ENCODE measurements around the gene BTRC.
"Not testable (repeated sequence)": the region's sequence is repeated elsewhere in the genome, so short reads cannot be mapped to it uniquely, and the experiment has no call there.

The BTRC gene

DNA sequence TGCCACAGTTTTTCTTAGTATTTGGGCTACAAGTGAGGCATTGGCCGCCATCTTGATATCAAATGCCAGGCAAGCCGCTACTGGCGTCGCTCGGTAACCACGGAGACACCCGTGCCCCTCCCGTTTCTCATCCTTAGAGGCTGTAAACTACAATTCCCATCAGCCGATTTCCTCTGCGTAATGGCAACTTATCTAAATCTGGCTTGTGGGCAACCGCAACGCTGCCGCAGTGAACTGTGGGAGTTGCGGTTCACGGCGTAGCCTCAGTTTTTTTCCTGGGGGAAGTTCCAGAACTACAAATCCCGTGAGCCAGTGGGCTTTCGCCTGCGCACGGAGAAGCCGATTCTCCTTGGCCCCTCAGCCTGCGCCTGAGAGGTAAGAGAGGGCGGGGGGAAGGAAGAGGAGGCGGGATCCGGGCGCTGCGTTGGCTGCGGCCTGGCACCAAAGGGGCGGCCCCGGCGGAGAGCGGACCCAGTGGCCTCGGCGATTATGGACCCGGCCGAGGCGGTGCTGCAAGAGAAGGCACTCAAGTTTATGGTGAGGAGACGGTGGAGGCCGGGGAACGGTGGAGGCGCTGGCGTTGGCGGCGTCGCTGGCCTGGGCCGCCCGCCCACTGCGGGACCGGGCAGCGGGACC lies at the start of gene BTRC:
Gene BTRC (plus strand): TSS at position 474 of the 636 bp plus-strand sequence. CDS start 16 bp downstream, at position 490.
- DNase-seq (ENCODE audit: low read depth in 2 of 2): peak; percentile 86 to 92

DNA sequence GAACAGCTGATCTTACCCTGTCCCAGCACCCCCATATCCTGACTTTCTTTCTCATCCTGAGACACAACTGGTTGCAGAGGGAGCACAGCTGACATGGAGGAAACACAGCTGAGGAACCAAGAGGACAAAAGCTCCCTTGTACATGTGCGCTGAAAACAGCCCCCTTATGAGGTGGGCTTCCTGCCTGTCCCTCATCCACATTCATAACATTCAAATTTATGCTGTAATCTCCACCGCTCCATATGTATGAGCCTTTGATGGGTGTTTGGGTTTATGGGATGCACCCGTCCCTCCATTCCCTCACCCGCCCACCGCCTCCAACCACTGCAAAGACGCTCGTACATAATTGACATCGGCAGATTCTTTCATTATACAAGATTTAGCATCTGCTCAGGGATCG lies 49.6 kb upstream of the BTRC start:
- DNase-seq (ENCODE audit: low read depth in 2 of 2): no peak

DNA sequence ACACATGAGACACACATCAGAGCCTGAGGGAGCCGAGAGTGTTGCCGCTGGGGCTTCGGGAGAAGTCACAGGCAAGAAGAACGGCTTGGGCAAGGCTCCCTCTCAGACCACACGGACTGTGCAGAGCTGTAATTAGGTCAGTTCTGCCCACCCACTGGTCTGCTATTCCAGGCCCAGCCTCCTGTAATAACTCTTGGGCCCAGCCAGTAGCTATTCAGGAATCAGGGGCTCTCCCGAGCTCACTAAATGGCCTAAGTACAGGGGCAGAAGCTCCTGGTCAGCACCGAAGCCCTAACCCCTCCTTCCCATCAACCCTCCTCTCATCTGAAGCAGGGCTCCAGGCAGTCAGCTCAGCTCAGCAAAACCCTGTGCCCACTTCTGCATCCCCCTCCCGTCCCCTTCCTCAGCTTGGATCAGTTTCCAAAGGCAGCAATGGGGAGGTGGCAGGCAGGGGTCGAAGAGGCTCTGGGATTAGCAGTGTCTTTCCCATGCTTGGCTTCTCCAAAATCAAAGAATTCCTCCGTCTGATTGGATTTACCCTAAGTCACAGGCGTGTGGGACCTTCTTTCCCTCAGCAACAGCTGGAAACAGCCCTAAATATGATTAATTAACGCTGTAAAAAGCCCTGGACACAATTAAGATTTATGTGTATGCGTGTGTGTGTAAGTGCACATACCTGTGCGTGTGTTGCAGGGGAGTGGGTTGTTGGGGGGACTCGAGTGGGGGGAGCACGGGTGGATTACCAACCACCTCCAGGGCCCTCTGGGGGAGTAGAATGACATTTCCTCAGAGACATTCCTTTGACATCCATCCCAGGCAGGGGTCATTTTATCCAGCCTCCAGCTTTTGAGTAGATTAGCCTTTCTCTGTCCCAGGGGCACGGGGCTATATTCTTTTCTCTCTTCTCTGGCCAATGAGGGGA lies 48.4 kb upstream of the BTRC start:
- no peak for DNase-seq (ENCODE audit: low read depth in 2 of 2)

DNA sequence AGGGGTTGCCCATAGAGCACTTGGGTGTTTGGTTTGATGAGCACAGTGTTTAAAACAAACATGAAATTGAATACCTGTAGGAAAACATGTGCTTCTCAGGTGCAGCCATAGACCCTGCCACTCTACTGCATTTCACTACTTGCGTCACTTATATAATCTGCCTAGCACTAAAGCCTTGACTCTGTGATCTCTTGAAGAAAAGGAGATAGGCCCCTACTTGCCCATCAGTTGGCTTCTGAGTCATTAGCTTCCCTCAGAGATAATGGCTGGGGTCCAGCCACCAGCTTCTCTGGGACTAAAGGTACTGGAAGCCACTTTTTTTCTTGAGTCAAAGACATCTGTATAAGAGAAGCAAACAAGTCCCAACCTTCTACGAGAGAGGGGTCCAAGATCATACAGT lies 45.9 kb upstream of the BTRC start:
- no peak for DNase-seq (ENCODE audit: low read depth in 2 of 2)

DNA sequence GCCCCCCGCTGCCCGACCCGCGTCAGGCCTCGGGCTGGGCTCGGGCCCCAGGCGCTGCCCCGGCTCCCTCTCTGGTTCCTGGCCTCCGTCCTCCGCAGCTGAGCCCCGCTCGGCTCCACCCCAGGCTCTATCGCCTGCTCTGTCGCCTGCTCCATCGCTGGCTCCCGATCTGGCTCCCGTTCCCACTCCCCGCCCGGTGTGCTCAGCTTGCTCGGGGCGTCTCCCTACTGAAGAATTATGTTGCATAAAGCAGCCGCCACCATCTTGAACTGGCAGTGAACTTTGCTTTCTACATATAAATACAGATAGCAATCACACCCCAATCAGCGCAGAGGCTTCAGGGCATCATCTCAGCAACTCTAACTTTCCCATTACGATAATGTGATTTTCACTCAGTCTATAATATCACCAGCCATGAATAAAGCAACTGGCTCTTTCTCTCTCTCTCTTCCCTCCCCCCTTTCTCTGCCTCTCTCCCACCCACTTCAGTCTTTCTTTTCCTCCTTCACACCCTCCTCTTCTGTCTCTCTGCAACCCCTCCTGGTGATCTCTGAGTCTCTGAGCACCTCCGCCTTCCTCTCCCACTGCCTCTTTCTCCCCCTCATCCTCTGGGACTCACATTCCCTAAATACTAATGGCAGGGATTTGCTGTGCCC lies 43.3 kb upstream of the BTRC start:
- no peak for DNase-seq (ENCODE audit: low read depth in 2 of 2)

DNA sequence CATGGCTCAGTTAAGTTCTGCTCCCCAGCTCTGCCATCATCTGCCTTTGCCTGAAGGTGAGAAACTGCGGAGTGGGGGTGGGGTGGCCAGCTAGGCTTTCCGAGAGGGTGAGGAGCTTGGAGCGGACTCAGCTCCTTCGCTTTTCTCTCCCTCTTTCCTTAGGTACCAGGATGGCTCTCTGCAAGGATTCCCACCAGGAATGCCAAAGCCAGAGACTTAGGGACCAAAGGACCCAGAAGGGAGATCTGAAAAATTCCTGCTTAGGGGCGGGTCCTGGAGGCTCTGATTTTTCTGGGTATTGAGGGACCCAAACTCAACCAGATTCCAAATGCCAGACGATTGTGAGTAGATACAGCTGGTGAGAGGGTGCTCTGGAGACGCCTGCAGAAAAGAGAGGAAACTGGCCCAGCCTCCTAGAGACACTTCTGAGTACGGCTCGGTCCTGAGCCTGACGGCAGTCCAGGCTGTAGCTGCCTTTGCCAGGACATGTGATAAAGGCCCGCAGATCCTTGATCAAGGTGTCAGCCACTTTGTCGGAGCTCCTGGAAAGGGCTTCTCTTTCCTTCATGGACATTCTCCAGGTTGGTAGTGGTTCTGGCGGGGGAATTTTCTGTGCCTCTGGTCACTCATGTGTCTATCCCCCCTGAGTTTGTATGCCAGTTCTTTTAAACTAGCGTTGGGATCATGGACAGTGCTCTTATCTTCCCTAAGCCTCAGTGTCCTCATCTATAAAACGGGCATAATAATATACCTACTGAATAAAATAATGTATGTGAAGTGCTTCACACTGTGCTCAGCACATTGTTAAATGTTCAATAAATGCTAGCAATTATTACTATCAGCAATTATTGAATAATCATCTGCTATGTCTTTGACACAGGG lies 42.5 kb upstream of the BTRC start:
- DNase-seq (ENCODE audit: low read depth in 2 of 2): no peak

DNA sequence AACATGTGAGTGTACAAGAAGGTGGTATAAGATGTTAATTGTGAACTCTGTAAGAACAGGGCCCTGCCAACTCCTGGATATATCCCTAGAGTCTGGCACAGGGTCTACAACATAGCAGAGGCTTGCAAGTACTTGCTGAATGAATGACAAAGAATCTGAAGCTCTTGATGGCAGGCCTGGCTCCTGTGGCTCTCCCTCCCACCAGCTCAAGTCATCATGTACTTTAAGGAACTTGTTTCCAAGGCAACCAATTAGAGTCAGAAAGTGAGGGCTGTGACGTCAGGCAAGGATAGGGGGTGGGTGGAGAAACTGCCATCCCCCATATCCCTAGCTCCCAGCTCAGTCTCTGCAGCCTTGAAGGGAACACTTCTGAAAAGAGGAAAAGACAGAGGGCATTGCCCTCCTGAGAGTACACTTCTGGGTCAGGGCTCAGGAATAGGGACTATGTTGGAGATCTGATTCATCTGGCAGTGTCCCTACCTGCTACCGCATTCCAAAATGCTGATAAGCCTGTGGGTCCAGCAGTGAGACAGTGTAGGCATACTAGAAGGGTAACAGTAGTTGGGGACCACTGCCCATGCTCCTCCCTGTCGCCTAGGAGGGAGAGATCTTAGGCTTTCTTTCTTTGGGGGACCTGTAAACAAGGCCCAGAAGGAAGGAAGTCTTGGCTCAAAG lies 34.6 kb upstream of the BTRC start:
- DNase-seq (ENCODE audit: low read depth in 2 of 2): no peak

DNA sequence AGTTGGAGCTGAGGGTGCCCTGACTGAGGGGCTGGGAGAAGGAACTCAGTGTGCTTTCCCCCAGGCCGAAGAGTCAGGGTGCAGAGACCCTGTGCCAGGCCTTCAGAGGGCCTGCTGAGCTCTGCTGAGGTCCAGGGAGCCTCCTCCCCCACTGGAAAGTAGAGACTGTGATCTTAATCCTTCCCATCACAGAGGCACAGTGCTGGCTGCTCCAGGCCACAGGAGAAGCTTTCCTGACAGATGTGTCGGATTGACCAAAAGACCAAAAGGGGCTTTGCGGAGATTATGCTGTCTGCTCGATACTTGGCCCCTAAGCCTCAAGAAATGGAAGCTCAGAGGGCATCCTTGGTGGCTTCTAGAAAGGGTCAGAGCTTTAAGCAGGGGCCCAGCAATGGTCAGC lies 32.9 kb upstream of the BTRC start:
- DNase-seq (ENCODE audit: low read depth in 2 of 2): no peak

DNA sequence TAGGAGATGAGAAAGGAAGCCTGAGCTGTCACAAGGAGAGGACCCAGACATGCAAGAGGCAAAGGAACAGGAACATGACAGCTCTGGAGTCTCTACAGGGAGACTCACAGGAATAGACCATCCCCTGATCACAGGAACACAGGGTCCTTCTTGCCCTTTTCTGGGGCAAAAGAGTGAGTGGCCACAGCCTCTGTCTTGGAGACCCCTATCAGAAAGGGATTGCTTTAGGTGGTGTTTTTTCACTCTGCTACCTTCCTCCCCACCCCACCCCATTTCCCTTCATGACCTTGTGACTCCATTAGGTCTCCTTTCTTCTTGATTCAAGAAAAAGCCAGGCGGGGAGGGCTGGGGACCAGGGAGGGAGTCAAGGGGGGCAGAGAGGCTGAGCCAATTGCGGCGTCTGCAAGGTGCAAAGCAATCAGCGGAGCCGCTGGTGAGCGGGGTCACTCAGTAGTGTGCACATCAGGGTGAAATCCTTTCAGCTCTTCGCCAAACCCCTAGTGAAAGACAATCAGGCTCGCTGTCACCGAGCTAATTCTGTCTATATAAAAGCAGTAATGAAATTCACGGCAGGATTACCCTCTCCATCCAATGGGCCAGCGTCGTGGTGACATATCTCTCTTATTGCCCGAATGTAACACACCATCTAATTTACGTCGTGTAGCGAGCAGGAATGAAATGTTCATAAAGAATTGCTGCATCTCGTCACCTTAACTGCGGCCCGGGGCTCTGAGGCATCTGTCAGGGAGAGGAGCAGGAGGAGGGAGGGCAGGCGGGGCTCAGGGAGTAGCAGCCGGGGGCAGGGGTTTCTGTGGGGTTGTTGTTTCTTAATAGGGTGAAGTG lies 31.5 kb upstream of the BTRC start:
- DNase-seq (ENCODE audit: low read depth in 2 of 2): no peak

DNA sequence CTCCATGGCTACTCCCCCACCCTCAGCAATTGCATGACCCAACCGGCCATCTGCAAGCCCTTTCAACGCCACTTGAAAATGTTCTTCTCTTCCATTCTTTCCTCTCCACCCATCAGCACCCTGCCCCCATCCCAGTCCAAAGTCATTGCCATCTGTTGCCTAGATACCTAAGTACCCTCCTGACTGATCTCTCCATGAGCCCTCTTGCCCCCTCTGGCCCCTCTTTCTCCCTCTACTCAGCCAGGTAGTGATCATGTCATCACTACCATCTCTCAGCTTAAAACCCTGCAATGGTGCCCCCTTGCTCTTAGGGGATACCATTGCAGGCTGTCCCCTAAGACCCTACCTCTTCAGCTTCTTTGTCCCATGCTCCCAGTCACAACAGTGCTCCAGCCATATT lies 30.5 kb upstream of the BTRC start:
- DNase-seq (ENCODE audit: low read depth in 2 of 2): no peak

DNA sequence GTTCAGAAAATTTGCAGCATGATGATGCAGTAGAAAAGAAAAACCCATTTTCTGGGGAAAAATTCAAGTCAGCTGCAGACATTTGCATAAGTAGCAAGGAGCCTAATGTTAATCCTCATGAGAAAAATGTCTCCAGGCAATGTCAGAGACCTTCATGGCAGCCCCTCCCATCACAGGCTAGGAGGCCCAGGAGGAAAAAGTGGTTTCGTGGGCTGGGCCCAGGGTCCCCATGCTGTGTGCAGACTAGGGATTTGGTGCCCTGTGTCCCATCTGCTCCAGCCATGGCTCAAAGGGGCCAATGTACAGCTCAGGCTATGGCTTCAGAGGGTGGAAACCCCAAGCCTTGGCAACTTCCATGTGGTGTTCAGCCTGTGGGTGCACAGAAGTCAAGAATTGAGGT lies 26.5 kb upstream of the BTRC start:
- DNase-seq (ENCODE audit: low read depth in 2 of 2): not testable (repeated sequence)

DNA sequence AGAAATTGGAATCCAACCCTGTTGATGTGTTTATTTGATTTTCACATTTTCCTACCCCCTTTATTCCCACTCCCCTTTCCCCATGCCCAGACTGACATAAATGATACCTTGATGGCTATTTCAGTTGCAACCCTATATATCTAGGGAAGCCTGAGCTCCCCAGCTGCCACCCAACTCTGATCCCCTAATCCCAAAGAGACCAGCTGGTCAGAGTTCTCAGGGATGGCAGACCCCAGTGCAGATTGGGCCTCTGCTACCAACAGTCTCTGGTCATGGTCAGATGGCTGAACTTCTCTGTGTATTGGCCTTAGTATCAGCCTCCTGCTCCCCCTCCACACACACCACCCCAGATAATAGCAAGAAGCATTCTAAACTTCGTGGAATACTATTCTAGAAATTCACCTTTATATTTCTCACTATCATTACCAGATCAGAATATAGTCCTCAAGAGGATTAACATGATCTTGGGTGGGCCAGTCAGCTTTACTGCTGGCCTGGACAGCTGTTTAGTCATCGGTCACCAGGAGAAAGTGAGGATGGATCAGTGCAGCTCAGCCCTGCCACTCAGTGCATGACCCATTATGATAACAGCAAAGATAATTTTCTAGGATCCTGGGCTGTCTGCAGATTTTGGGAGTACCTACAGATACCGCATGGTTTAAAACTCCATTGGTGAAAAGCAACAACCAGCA lies 24.5 kb upstream of the BTRC start:
- no peak for DNase-seq (ENCODE audit: low read depth in 2 of 2)

DNA sequence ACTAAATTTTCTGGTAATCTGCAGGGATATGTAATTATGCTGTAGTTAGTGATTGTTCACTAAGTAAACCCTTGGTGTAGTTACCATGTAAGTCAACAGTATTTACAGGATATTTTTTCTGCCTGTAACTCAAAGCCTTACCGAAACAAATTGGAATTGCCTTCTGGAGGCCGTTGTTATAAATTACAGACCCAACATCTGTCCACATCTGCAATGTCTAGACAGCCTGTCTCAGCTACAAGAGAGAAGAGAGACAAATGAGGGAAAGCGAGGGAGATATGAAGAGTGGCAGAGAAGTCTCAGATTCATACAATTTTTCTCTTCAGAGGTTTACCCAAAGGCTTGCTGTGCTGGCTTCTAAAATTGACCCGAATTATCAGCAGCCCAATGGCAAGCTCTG lies 23.7 kb upstream of the BTRC start:
- DNase-seq (ENCODE audit: low read depth in 2 of 2): no peak

DNA sequence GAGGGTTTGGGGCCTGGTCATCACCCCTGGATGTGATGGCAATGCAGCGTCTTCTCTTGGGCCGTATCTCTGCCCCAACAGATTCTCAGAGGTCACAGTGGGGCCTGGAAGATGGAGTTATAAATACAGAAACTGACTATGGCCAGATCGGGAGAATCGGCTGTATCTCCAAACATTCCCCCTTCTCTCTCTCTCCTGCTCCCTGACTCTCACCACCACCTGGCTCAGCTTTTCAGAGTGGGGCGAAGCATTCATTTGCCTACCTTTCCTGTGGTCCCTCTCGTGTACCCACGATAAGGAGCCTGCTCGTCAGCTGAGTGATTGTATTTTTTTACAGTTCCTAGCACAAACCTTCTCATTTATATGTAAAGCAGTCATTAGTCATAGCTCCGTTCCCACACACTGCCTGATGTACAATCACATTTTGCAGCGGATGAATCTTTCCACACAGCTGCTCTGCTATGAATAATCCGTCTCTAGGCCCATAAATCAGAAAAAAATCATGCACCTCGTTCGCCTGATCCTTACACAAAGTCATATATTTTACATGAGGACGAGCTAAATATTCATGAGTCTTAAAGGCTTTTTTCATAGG lies 23.2 kb upstream of the BTRC start:
- no peak for DNase-seq (ENCODE audit: low read depth in 2 of 2)

DNA sequence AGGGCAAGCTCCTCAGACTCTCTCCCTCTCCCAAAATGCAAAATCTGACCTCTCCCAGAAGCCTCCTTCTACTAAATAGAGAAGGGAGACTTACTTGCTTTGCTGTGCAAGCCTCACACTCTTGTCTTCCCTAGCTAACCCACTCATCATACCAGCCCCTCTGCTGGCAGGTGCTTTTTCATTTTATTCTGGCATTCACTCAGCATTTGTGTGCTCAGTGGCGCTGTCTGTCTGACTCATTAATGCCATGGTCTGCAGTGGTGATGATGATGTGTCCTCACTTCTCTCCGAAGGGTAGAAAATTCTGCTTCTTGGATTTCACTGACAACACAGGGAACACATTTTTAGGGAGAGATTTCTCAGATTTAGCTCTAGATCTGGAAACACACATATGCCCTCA lies 22.0 kb upstream of the BTRC start:
- no peak for DNase-seq (ENCODE audit: low read depth in 2 of 2)

DNA sequence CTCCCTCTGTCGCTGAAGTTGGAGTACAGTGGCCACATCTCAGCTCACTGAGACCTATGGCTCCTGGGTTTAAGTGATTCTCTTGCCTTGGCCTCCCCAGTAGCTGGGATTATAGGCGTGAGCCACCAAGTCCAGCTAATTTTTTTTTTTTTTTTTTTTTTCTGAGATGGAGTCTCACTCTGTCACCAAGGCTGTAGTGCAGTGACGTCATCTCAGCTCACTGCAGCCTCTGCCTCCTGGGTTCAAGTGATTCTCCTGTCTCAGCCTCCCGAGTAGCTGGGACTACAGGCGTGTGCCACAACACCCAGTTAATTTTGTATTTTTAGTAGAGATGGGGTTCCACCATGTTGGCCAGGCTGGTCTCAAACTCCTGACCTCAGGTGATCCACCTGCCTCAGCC lies 19.7 kb upstream of the BTRC start:
- DNase-seq (ENCODE audit: low read depth in 2 of 2): not testable (repeated sequence)

DNA sequence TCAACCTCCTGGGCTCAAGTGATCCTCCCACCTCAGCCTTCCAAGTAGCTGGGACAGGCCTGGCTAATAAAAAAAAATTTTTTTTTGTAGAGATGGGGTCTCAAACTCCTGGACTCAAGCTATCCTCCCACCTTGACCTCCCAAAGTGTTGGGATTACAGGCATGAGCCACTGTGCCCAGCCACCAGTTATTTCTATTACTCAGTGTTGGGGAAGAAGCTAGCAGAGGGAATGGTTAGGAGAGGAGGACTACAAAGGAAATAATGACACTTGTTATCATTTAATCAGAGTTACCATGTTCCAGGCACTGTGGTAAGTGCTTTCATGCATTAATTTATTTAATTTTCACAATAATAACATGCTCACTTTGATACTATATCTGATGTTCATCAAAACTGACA lies 17.6 kb upstream of the BTRC start:
- DNase-seq (ENCODE audit: low read depth in 2 of 2): no peak

DNA sequence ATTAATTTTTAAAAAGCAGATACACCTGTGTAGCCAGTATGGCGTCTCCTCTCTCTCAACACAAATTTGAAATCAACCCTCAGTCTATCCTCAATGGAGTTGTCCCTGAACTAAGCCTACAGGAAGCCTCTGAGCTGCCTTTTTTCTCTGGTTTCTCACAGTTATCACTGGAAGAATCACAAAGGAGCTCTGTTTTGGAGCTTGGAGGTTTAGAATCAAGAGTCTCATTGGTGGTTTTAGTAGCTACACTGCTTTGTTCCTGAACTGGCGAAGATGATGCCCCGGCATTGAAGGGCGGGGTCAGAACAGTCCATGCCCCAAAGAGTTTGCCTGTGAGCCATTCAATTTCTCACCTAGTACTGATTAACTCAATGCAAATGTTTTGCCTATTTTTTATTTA lies 16.1 kb upstream of the BTRC start:
- DNase-seq (ENCODE audit: low read depth in 2 of 2): no peak

DNA sequence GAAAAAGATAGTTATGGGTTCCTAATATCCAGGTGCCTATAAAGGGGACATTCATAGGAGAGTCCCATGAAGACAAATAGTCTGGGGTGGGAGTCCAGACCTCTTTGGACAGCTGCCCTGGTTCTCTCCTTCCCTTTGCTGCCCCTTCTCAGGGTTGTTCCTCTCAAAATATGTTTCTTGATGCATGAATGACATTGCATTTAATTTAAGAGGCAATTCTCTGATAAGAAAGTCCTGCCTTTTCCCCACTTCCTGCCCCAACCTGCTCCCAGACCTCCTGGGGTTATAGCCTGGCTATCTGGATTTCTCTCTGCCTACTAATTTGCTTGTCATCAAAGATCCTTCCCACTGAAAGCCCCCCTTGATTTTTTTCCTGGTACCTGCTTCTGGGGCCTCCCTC lies 12.5 kb upstream of the BTRC start:
- DNase-seq (ENCODE audit: low read depth in 2 of 2): no peak

All from stimulated activated CD4-positive, alpha-beta T cell treated with anti-CD3 and anti-CD28 coated beads, Interleukin-4, amount 100 ng/mL, for 48 hours (primary cell).